Endothelial cell of umbilical vein (primary cell): ENCODE results near the gene RIMBP2. TPM values are rescaled to one million over a fixed set of nuclear protein-coding genes. Genes with fewer than 3 reads are reported as not detected.

ENCODE experiments used
- BruUV-seq: library from RNA; stranded (reverse); fragments of 400-500 nt; replicated peaks from 2 replicates; lab custom pipeline; 2021; lab: Mats Ljungman, UMichigan
- CTCF ChIA-PET: fragments of 300-600, 350-600 bp; sonication (Branson Sonifier 250); formaldehyde crosslinking; loops from one replicate; lab custom pipeline; 2021; ENCODE audit warnings: antibody characterized with exemption, inconsistent platforms; lab: Charles Lee
- POLR2A ChIA-PET: fragments of 300-600, 350-600 bp; sonication (Branson Sonifier 250); formaldehyde crosslinking; loops from one replicate; lab custom pipeline; 2021; ENCODE audit warnings: antibody characterized with exemption, inconsistent platforms; lab: Charles Lee
- DNase-seq: peaks from one replicate; pipeline ENCODE4 v3.0.0-alpha.2; 2011; ENCODE audit warnings: low read depth, low spot score
- FAIRE-seq: peaks from 2 replicates; lab custom pipeline; 2011; peaks lifted over from hg19 to GRCh38; lab: Jason Lieb, UNC
- H2AFZ ChIP-seq: 2 replicates; pipeline ENCODE4 v1.6.0; 2012; ENCODE audit warnings: low read depth, low read length, control low read depth, inconsistent platforms
- H3K27ac ChIP-seq: 2 replicates; pipeline ENCODE4 v1.5.1; 2011; ENCODE audit warnings: low read depth, mild to moderate bottlenecking, control low read depth, low read length, moderate library complexity; ENCODE audit not compliant: insufficient read depth
- H3K27me3 ChIP-seq, 2 experiments: 2 replicates each; pipeline versions ENCODE4 v1.6.0 to v1.6.1; 2011; ENCODE audit warnings: low read length in 2 of 2, mixed read lengths in 1 of 2; ENCODE audit not compliant: control insufficient read depth in 2 of 2, insufficient read depth in 2 of 2
- H3K36me3 ChIP-seq, 2 experiments: 2 replicates in 1 of 2; 3 replicates in 1 of 2; pipeline ENCODE4 v1.5.1; 2011; ENCODE audit warnings: low read length in 2 of 2, mild to moderate bottlenecking in 1 of 2, moderate library complexity in 1 of 2; ENCODE audit not compliant: control insufficient read depth in 2 of 2, insufficient read depth in 2 of 2; ENCODE audit errors: extremely low read depth in 1 of 2
- H3K4me1 ChIP-seq: 3 replicates; pipeline ENCODE4 v1.5.1; 2011; ENCODE audit warnings: mild to moderate bottlenecking, low read length; ENCODE audit not compliant: control insufficient read depth, insufficient read depth; ENCODE audit errors: extremely low read depth
- H3K4me2 ChIP-seq: 2 replicates; pipeline ENCODE4 v1.6.1; 2011; ENCODE audit warnings: low read length, control low read depth, mixed read lengths; ENCODE audit not compliant: insufficient read depth
- H3K4me3 ChIP-seq, 3 experiments: fragments of 200-600 bp in 1 of 3; sonication (generic), shearing (Covaris generic) in 1 of 3; replicated peaks in 1 of 3; 2 replicates each; pipeline ENCODE4 v1.5.1; 2011 to 2016; ENCODE audit warnings: control low read depth in 3 of 3, low read length in 3 of 3, mild to moderate bottlenecking in 2 of 3, inconsistent platforms in 1 of 3, low read depth in 1 of 3, moderate library complexity in 1 of 3; ENCODE audit not compliant: insufficient read depth in 1 of 3
- H3K79me2 ChIP-seq: 2 replicates; pipeline ENCODE4 v1.6.0; 2012; ENCODE audit warnings: low read length, inconsistent platforms; ENCODE audit not compliant: control insufficient read depth, insufficient read depth
- H3K9ac ChIP-seq: replicated peaks from 2 replicates; pipeline ENCODE3; 2011; ENCODE audit warnings: low read length, control low read depth; ENCODE audit not compliant: insufficient read depth; ENCODE audit errors: extremely low read depth
- H3K9me1 ChIP-seq: replicated peaks from 3 replicates; pipeline ENCODE4 v1.6.0; 2011; ENCODE audit warnings: mild to moderate bottlenecking, low read length; ENCODE audit not compliant: control insufficient read depth, insufficient read depth; ENCODE audit errors: extremely low read depth
- H3K9me3 ChIP-seq: replicated peaks from 2 replicates; pipeline ENCODE4 v1.5.1; 2012; ENCODE audit warnings: low read length, inconsistent platforms; ENCODE audit not compliant: control insufficient read depth, insufficient read depth
- H4K20me1 ChIP-seq: replicated peaks from 2 replicates; pipeline ENCODE3; 2011; ENCODE audit warnings: mild to moderate bottlenecking, low read length; ENCODE audit not compliant: control insufficient read depth, insufficient read depth; ENCODE audit errors: extremely low read depth
- EZH2 ChIP-seq: IDR thresholded peaks from 2 replicates; pipeline ENCODE4 v1.6.1; 2012; ENCODE audit warnings: borderline replicate concordance, low read depth, mild to moderate bottlenecking, moderate library complexity, low read length, inconsistent platforms; ENCODE audit not compliant: severe bottlenecking
- FOS ChIP-seq: IDR thresholded peaks from 2 replicates; pipeline ENCODE4 v1.6.1; 2011; ENCODE audit warnings: mild to moderate bottlenecking, low read length, moderate library complexity, borderline replicate concordance; ENCODE audit not compliant: insufficient read depth
- GATA2 ChIP-seq: IDR thresholded peaks from 2 replicates; pipeline ENCODE4 v1.7.0; 2011; ENCODE audit warnings: low read depth, mild to moderate bottlenecking, moderate library complexity, mixed read lengths, low read length; ENCODE audit not compliant: insufficient read length, insufficient read depth
- JUN ChIP-seq: IDR thresholded peaks from 2 replicates; pipeline ENCODE4 v1.6.1; 2011; ENCODE audit warnings: borderline replicate concordance, low read depth; ENCODE audit not compliant: insufficient read length, insufficient read depth
- MAX ChIP-seq: IDR thresholded peaks from 2 replicates; pipeline ENCODE4 v1.6.1; 2011; ENCODE audit not compliant: insufficient read depth, insufficient read length
- MYC ChIP-seq: IDR thresholded peaks from one replicate; pipeline ENCODE4 v1.6.1; 2011; ENCODE audit warnings: mild to moderate bottlenecking, low read depth, low read length
- POLR2A ChIP-seq: IDR thresholded peaks from 2 replicates; pipeline ENCODE4 v1.6.1; 2012; ENCODE audit warnings: low read depth, mild to moderate bottlenecking, control low read depth, low read length
- dilution Hi-C: fragments of 300-500 bp; cut with MboI; formaldehyde crosslinking; loops from one replicate; pipeline ENCODE4 v1.15.0; 2019; ENCODE audit warnings: low sequenced_read_pairs; ENCODE audit not compliant: extremely low pct_ligation_motif_present
- intact Hi-C: fragments of 100-400 bp; cut with micrococcal nuclease; formaldehyde crosslinking; loops from one replicate; pipeline ENCODE4 v1.10.0; 2022
- polyA plus RNA-seq, 4 experiments: library from polyadenylated mRNA; depleted of rRNA in 3 of 4; stranded (reverse) in 3 of 4; unstranded in 1 of 4; fragments of >200 nt; gene quantifications; 2 replicates each; pipeline versions ENCODE4 v1.2.1 to v1.2.3, GENCODE V29; 2011 to 2012; ENCODE audit warnings: missing spikeins in 1 of 4
- total RNA-seq: library from RNA; stranded (reverse); gene quantifications from 2 replicates; pipeline ENCODE4 v1.2.3, GENCODE V29; 2021
- TF ChIP-seq, protein P1 (sequence below), 2 donors: IDR thresholded peaks; 1 replicate in 1 of 2; 2 replicates in 1 of 2; pipeline ENCODE4 v1.5.1; 2011; ENCODE audit warnings: low read length in 2 of 2, mild to moderate bottlenecking in 2 of 2, moderate library complexity in 2 of 2, control low read depth in 1 of 2, inconsistent platforms in 1 of 2, low read depth in 1 of 2; ENCODE audit not compliant: insufficient read depth in 1 of 2; ENCODE audit errors: extremely low read depth in 1 of 2

The RIMBP2 gene
- total and polyA plus RNA-seq, 2 donors (not counting 3 experiments of a cell fraction or from before 2014, with no cell fraction given): 0.04 TPM; not detected in 1

GRCh38 chr12:130478786-130479185, 237.3 kb downstream of the RIMBP2 start:
- BruUV-seq: no TSS peak
- POLR2A ChIA-PET: no interaction called here
- H3K9me3 ChIP-seq: peaks cover 7% of the 10 kb centered on the region

More at GRCh38 chr12:130478786-130479185, 237.3 kb downstream of the RIMBP2 start:
- FAIRE-seq (no peak), DNase-seq (no peak)
- dilution Hi-C loops (no loop called here), intact Hi-C loops (no loop called here)
- TF ChIP-seq EZH2: no peak
- TF ChIP-seq, protein P1, sequence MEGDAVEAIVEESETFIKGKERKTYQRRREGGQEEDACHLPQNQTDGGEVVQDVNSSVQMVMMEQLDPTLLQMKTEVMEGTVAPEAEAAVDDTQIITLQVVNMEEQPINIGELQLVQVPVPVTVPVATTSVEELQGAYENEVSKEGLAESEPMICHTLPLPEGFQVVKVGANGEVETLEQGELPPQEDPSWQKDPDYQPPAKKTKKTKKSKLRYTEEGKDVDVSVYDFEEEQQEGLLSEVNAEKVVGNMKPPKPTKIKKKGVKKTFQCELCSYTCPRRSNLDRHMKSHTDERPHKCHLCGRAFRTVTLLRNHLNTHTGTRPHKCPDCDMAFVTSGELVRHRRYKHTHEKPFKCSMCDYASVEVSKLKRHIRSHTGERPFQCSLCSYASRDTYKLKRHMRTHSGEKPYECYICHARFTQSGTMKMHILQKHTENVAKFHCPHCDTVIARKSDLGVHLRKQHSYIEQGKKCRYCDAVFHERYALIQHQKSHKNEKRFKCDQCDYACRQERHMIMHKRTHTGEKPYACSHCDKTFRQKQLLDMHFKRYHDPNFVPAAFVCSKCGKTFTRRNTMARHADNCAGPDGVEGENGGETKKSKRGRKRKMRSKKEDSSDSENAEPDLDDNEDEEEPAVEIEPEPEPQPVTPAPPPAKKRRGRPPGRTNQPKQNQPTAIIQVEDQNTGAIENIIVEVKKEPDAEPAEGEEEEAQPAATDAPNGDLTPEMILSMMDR (IDR thresholded peaks at IDR 0.05; ENCODE audit: extremely low read depth in 1 of 2, insufficient read depth in 1 of 2, low read depth in 1 of 2, low read length in 2 of 2): no peak
- TF ChIP-seq JUN: no peak
- no peak for TF ChIP-seq POLR2A
- no peak for TF ChIP-seq FOS
- no peak for TF ChIP-seq MAX
- TF ChIP-seq GATA2: no peak
- no peak for TF ChIP-seq MYC
- Histone ChIP-seq H3K36me3 (no peaks in the 10 kb centered on the region), H2AFZ (no peak overlapping the region), H4K20me1 (no peaks in the 10 kb centered on the region), H3K27me3 (no peaks in the 10 kb centered on the region), H3K79me2 (no peaks in the 10 kb centered on the region), H3K4me3 (no peak overlapping the region), H3K27ac (no peak overlapping the region), H3K9me1 (no peaks in the 10 kb centered on the region), H3K4me2 (no peak overlapping the region), H3K4me1 (no peaks in the 10 kb centered on the region), H3K9ac (no peak overlapping the region)
- CTCF ChIA-PET: no interaction called here
